GM12872 (cell line): ENCODE data around the gene GSTA2.
"Not testable (repeated sequence)": the region's sequence is repeated elsewhere in the genome, so short reads cannot be mapped to it uniquely, and the experiment has no call there.

Experiments used
- TF ChIP-seq, protein P1 (sequence below): IDR thresholded peaks from 3 replicates; pipeline ENCODE4 v1.5.1; 2011; ENCODE audit warnings: low read depth, mild to moderate bottlenecking, low read length, moderate library complexity; ENCODE audit not compliant: insufficient read depth

GSTA2 gene

GRCh38 chr6:52763322-52763916 is at the start of gene GSTA2:
TSS of gene GSTA2 (minus strand) at chr6:52763475. CDS start at chr6:52757947, 5,528 bp downstream.
- TF ChIP-seq, protein P1, sequence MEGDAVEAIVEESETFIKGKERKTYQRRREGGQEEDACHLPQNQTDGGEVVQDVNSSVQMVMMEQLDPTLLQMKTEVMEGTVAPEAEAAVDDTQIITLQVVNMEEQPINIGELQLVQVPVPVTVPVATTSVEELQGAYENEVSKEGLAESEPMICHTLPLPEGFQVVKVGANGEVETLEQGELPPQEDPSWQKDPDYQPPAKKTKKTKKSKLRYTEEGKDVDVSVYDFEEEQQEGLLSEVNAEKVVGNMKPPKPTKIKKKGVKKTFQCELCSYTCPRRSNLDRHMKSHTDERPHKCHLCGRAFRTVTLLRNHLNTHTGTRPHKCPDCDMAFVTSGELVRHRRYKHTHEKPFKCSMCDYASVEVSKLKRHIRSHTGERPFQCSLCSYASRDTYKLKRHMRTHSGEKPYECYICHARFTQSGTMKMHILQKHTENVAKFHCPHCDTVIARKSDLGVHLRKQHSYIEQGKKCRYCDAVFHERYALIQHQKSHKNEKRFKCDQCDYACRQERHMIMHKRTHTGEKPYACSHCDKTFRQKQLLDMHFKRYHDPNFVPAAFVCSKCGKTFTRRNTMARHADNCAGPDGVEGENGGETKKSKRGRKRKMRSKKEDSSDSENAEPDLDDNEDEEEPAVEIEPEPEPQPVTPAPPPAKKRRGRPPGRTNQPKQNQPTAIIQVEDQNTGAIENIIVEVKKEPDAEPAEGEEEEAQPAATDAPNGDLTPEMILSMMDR = not testable (repeated sequence)

DNA sequence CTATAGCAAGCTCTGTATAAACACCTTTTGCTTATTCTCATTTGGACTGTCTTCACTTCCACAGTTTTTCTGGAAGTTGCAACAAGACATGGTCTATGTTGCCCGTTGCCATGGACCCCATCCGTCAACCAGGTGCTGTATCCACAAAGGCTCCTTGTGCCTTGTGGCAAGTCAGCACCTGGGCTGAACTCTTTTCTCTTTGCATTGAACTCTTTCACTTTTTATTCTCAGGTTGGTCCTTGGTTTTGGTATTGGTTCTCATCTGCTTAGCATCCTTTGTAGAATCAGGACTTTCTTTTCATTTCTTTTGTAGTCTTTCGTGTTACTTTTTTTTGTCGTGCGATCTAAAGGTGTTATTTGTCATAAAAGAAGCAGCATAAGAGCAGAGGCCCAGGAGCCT is 45.4 kb upstream of the GSTA2 start:
- TF ChIP-seq, protein P1 = no peak

DNA sequence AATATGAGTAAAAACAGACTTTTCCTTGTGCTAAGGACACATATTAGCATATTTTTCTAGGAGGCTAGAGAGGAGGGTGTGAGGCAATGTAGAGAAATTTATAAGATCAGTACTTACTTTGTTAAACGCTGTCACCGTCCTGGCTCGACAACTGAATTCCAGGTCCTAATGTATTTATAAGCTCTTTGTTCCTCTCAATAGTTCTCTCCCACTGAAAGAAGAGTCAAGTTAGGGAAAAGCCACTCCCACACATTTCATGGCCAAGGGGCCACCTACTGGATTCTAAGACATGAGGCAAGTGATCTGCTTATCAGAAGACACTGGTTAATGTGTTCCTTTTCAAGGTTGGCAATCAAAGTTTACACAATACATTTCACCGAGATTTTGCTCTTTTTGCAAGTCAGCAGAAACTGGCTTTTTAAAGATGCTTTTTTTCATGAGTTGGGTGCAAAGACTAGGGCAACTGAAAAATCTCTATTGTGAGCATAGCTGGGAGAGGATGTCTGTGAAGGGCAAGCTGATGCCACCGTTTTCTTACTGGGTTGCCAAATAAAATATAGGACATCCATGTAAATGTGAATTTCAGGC is 40.5 kb upstream of the GSTA2 start, which contains the start of gene GSTA1:
TSS of gene GSTA1 (minus strand) at position 149 of the 588 bp plus-strand sequence. CDS start 4,549 bp downstream, outside the sequence.
- TF ChIP-seq, protein P1 = not testable (repeated sequence)

- TF ChIP-seq, protein P1 = no peak
These were observed 39.5 kb upstream of the GSTA2 start for GRCh38 chr6:52802806-52803205.

DNA sequence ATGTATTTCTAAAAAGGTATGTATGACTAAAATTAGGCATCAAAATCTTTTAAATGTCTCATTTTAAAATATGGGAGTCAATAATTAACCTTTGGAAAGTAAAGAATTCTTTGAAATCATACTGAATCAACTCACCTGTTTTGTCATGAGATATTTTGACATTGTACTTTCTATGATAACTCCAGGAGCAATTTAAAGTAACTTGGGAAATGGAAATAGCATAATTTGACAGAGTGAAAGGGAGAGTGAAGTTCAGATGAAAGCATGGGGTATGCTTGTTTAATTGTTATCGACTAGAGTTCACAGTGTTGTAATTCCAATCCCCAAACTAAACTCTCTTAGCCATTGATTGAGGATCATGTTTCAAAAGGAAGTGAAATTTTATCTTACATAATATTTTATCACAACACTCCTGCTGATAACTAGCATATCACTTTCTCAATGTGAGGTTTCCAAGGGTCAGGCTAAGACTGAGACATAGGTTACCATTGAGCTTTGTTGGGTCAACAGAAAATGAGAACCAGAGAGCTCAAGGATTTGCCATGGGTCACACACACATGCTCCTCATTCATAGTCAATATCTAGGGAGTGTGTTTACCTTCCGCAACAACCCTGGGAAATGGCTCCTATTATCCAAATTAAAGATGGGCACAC is 38.0 kb upstream of the GSTA2 start:
- TF ChIP-seq, protein P1 = no peak

DNA sequence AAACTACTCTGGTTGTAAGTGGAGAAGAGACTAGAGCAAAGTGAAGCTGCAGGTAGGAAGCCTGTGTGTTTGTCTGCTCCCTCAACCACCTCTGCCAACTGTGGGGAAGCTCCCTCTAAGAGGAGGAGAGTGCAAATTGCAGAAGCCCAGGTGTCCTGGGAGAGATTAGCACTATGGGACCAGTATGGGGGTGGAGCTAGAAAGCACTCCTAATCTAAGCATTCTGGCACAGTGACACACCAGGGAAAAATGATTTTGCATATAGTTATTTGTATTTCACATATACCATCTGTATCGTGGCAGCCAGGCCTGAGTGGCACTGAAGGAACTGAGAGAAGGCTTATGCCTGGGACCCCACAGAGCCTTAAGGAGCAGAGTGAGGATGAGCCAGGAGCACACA is 27.6 kb upstream of the GSTA2 start:
- TF ChIP-seq, protein P1 = no peak

GRCh38 chr6:52788478-52788877 is 25.2 kb upstream of the GSTA2 start:
- TF ChIP-seq, protein P1 = no peak
